Left renal cortex interstitium (tissue), 4 donors: Measurements from ENCODE around the gene SPNS1. TPM values are rescaled to one million over a fixed set of nuclear protein-coding genes. Genes with fewer than 3 reads are reported as not detected.
"Not testable (repeated sequence)": the region's sequence is repeated elsewhere in the genome, so short reads cannot be mapped to it uniquely, and the experiment has no call there.

ENCODE experiments used
- DNase-seq, 4 donors: peaks; one replicate each; pipeline ENCODE4 v3.0.0-alpha.2; 2013; ENCODE audit warnings: low read depth in 4 of 4, low spot score in 2 of 4, missing footprints in 1 of 4
- polyA plus RNA-seq, 4 donors: library from polyadenylated mRNA; unstranded; fragments of 120-200 nt; gene quantifications; one replicate each; pipeline ENCODE4 v1.2.1, GENCODE V29; 2013; ENCODE audit not compliant: insufficient read length in 4 of 4

SPNS1 gene
- polyA plus RNA-seq, 4 donors, result 35.9 to 61.4 (median 49.9) TPM

GRCh38 chr16:28987170-28987853 is 12.7 kb downstream of the SPNS1 start:
- no peak for DNase-seq

DNA sequence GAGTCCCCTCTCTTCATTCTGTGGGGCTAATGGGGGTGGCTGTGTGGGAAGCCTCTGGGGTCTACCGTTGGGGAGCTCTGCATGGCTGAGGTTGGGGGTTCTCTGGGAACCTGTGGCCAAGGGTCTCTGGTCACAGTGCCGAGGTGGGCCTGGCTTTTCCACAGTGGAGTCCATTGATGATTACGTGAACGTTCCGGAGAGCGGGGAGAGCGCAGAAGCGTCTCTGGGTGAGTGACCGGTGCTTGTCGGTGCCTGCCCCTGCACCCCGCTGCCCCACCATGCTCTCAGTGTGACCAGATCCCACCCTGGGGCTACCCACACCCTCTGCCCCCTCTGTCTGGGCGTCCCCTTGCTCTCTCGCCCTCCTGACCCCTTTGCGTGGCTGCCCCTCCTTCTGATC is 14.8 kb downstream of the SPNS1 start:
- DNase-seq, result no peak

GRCh38 chr16:28990375-28991040 is 15.9 kb downstream of the SPNS1 start:
- DNase-seq, result no peak

- no peak for DNase-seq
Measured at GRCh38 chr16:28991687-28992086, 17.1 kb downstream of the SPNS1 start.

DNA sequence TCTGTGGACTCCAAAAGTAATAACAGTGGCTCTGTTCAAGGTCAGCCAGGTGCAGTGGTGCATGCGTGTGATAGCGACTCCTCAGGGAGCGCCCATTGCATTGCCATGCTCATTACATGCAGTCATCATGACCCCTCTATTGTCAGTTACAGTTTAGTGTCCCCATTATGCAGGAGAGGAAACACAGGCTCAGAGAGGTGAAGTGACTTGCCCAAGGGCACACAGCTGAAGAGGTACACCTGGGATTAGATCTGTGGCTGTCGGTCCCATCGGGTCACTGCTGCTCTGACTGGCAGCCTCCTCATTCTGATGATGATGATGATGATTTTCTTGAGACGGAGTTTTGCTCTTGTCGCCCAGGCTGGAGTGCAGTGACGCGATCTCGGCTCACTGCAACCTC is 17.9 kb downstream of the SPNS1 start:
- DNase-seq, result no peak

GRCh38 chr16:28998837-28999236 is 24.3 kb downstream of the SPNS1 start:
- no peak for DNase-seq

DNA sequence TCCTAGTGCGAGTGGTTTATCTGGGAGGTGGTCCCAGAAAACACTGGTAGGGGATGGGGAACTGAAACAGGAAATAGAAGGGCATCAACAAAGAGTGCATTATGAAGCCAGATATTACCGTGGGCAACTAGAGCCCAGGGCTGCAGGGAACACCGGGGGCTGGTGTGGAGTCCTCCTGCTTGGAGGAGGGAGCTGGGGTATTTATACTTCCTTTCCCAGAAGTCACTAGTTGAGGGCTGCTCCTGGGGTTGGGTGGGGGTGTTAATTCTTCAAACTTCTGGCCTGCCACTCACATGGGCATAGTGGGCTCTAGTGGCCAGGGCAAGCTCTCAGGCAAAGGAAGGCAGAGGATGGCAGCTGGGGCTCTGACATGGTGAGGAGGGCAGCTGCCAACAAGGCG is 25.0 kb downstream of the SPNS1 start:
- no peak for DNase-seq

DNA sequence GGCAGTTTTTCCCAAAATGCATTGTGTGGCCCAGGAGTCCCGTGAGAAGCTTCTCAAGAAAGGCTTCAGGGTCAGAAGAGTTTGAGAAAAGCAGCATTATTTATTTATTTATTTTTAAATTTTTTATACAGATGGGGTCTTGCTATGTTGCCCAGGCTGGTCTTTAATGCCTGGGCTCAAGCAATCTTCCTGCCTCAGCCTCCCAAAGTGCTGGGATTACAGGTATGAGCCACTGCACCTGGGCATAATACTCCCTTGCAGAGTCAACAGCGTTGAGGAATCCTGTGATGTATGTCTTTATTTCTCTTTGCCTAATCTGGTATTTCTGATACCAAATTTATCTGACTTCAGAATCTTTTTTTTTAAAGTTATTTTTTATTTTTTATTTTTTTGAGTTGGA is 25.4 kb downstream of the SPNS1 start:
- no peak for DNase-seq

- not testable (repeated sequence) for DNase-seq
Measured at GRCh38 chr16:29004496-29005139, 30.0 kb downstream of the SPNS1 start.

DNA sequence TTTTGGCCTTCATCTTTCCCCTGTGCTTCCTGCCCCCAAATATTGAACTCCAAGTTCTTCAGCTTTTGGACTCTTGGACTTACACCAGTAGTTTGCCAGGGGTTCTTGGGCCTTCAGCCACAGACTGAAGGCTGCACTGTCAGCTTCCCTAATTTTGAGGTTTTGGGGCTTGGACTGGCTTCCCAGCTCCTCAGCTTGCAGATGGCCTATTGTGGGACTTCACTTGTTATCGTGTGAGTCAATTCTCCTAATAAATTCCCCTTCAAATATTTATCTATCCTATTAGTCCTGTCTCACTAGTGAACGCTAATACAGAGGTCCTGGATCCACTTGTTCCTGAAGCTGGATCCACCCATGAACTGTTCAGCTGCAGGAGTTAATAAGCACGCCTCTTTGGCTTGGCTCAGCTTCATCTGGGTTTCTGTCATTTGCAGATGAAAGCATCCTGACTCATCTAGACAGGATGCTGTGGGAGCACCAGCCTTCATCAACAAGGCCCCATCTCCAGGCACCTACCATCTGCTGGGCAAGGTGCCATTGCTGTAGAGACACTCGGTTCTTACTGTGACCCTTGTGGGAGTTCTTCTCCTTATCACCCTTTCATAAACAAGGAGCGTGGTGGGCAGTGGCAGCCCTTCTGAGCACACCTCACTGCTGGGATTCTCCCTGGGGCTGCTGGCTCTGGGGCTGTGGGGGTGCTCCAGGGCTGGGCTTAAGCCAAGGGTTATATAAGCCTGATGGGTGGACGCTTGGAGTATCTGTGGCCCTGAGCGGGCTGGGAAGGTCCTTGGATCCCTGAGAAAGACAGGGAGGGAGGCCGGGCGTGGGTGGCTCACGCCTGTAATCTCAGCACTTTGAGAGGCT is 33.4 kb downstream of the SPNS1 start:
- no peak for DNase-seq

GRCh38 chr16:29009050-29009837 is 34.7 kb downstream of the SPNS1 start:
- no peak for DNase-seq

DNA sequence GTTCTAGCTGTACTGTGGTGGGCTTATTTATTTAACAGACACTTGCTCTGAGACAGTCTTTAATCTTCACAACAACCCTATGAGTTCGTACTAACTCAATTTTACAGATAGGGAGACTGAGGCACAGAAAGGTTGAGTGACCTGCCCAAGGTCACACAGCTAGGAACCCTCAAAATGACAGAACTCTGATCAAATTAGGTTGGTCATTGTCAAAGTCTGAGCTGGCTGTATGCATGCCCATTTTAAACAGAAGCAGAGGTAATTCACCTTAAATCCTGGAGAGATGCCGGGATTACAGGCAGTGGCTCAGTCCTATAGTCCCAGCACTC is 35.2 kb downstream of the SPNS1 start:
- no peak for DNase-seq

GRCh38 chr16:29011112-29011511 is 36.5 kb downstream of the SPNS1 start:
- DNase-seq, result no peak

DNA sequence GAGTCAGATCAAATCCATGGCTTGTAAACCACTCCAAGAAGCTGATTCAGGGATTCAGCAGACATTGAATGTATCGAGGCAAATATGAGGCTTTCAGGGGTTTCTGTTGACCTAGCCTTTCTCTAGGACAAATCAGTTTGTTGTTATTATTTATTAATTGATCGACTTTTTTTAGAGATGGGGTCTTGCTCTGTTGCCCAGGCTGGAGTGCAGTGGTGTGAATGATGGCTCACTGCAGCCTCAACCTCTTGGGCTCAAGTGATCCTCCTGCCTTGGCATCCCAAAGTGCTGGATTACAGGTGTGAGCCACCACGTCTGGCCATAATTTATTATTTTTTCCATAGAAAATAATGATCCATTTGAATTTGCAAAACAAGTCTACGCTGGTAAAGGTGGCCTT is 37.3 kb downstream of the SPNS1 start:
- DNase-seq, result no peak

GRCh38 chr16:29012913-29013553 is 38.5 kb downstream of the SPNS1 start:
- no peak for DNase-seq

DNA sequence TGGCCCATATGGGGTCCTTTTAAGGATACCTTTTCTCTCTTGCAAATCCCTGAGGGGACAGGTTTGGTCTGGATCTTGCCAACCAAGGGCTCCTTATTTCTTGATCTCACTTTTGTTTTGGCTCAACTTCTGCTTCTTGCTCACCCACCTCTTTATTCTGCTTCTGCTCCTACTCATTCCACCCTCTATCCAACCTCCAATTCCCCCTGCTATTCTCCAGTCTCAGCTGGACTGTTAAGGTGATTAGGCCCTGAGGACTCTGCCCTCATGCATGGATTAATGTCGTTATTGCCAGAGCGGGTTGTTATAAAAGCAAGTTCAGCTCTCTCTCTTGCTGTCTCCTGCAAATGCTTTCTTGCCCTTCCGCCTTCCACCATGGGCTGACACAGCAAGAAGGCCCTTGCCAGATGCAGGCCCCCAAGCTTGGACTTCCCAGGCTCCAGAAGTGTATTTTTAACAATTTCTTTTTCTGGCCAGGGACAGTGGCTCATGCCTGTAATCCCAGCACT is 40.0 kb downstream of the SPNS1 start:
- DNase-seq, result no peak

GRCh38 chr16:29022196-29022595 is 47.6 kb downstream of the SPNS1 start:
- no peak for DNase-seq

- DNase-seq, result no peak
Measured at GRCh38 chr16:29023279-29024277, 49.0 kb downstream of the SPNS1 start.
